Measurements from ENCODE around the gene ARMH2. TPM values are rescaled to one million over a fixed set of nuclear protein-coding genes. Genes with fewer than 3 reads are reported as not detected.

Gene ARMH2
- polyA plus RNA-seq, 3 donors = 0.34 to 0.71 TPM; not detected in 1

GRCh38 chr6:24795106-24795505 is 3.6 kb downstream of the ARMH2 start:
- intact Hi-C loops (cut with micrococcal nuclease) = no loop called here
- Histone ChIP-seq H3K4me1 (ENCODE audit: control insufficient read depth in 1 of 2, insufficient read depth in 2 of 2, low read length in 2 of 2) (no peaks in the 10 kb centered on the region), H2AFZ (ENCODE audit: insufficient read depth, low read depth, low read length, poor library complexity, severe bottlenecking) (no peak overlapping the region), H3K79me2 (ENCODE audit: insufficient read depth, low read length) (no peaks in the 10 kb centered on the region), H3K4me3 (replicated peaks in 1 of 3; ENCODE audit: low read depth in 2 of 3, low read length in 3 of 3) (no peak overlapping the region), H4K20me1 (ENCODE audit: insufficient read depth, low read length) (no peaks in the 10 kb centered on the region), H3K4me2 (replicated peaks; ENCODE audit: extremely low read depth, low read length, poor library complexity, severe bottlenecking) (no peak overlapping the region), H3K27me3 (ENCODE audit: control insufficient read depth in 2 of 2, insufficient read depth in 2 of 2, low read length in 2 of 2) (no peaks in the 10 kb centered on the region), H3K27ac (ENCODE audit: low read depth in 1 of 2, low read length in 2 of 2) (no peak overlapping the region), H3K9me3 (replicated peaks in 1 of 2; ENCODE audit: control insufficient read depth in 1 of 2, insufficient read depth in 1 of 2, low read length in 2 of 2) (no peaks in the 10 kb centered on the region), H3K36me3 (replicated peaks in 1 of 2; ENCODE audit: control insufficient read depth in 1 of 2, insufficient read depth in 2 of 2, low read length in 2 of 2) (no peaks in the 10 kb centered on the region), H3K9ac (ENCODE audit: insufficient read depth, low read length, poor library complexity, severe bottlenecking) (no peak overlapping the region)
- Mint-ChIP-seq H3K27ac (no peak overlapping the region), H3K4me3 (no peak overlapping the region), H3K36me3 (peaks cover 5 to 11% of the 10 kb centered on the region in 2 donors), H3K27me3 (ENCODE audit: low read depth in 3 of 3) (peaks cover 0 to 3% (median 0%) of the 10 kb centered on the region in 3 donors), H3K9me3 (no peaks in the 10 kb centered on the region), H3K4me1 (no peaks in the 10 kb centered on the region)
- TF ChIP-seq CTCF (IDR thresholded peaks at IDR 0.05) = no peak
- no CpG with 5 or more reads among the region's 2 CpGs for WGBS (ENCODE audit: insufficient coverage)
- DNase-seq = no peak

GRCh38 chr6:24788031-24788665 is 10.6 kb downstream of the ARMH2 start:
- Histone ChIP-seq H3K4me1 (ENCODE audit: control insufficient read depth in 1 of 2, insufficient read depth in 2 of 2, low read length in 2 of 2) (no peaks in the 10 kb centered on the region), H3K9me3 (replicated peaks in 1 of 2; ENCODE audit: control insufficient read depth in 1 of 2, insufficient read depth in 1 of 2, low read length in 2 of 2) (no peaks in the 10 kb centered on the region), H4K20me1 (ENCODE audit: insufficient read depth, low read length) (no peaks in the 10 kb centered on the region), H2AFZ (ENCODE audit: insufficient read depth, low read depth, low read length, poor library complexity, severe bottlenecking) (no peak overlapping the region), H3K4me2 (replicated peaks; ENCODE audit: extremely low read depth, low read length, poor library complexity, severe bottlenecking) (no peak overlapping the region), H3K79me2 (ENCODE audit: insufficient read depth, low read length) (peaks cover 8% of the 10 kb centered on the region), H3K27me3 (ENCODE audit: control insufficient read depth in 2 of 2, insufficient read depth in 2 of 2, low read length in 2 of 2) (no peaks in the 10 kb centered on the region), H3K36me3 (replicated peaks in 1 of 2; ENCODE audit: control insufficient read depth in 1 of 2, insufficient read depth in 2 of 2, low read length in 2 of 2) (peaks cover 37 to 51% of the 10 kb centered on the region in 2 donors), H3K9ac (ENCODE audit: insufficient read depth, low read length, poor library complexity, severe bottlenecking) (no peak overlapping the region), H3K27ac (ENCODE audit: low read depth in 1 of 2, low read length in 2 of 2) (no peak overlapping the region), H3K4me3 (replicated peaks in 1 of 3; ENCODE audit: low read depth in 2 of 3, low read length in 3 of 3) (no peak overlapping the region)
- no CpG with 5 or more reads among the region's 4 CpGs for WGBS (ENCODE audit: insufficient coverage)
- Mint-ChIP-seq H3K27ac (no peak overlapping the region), H3K36me3 (peaks cover 26 to 37% of the 10 kb centered on the region in 2 donors), H3K4me1 (no peaks in the 10 kb centered on the region), H3K4me3 (no peak overlapping the region), H3K27me3 (ENCODE audit: low read depth in 3 of 3) (no peaks in the 10 kb centered on the region), H3K9me3 (peaks cover 0 to 2% (median 0%) of the 10 kb centered on the region in 7 donors)
- TF ChIP-seq CTCF (IDR thresholded peaks at IDR 0.05) = no peak
- intact Hi-C loops (cut with micrococcal nuclease) = no loop called here
- DNase-seq = no peak

Data from CD14-positive monocyte (primary cell).